AG04450 (cell line): ENCODE results near the gene TAS1R2. TPM values are rescaled to one million over a fixed set of nuclear protein-coding genes. Genes with fewer than 3 reads are reported as not detected.

Experiments used
- CTCF ChIA-PET: fragments of 300-600, 350-600 bp; formaldehyde crosslinking; extraction: SDS; loops from one replicate; lab custom pipeline; 2022; ENCODE audit warnings: antibody characterized with exemption, inconsistent platforms; lab: Charles Lee
- POLR2A ChIA-PET: fragments of 350-600 bp; formaldehyde crosslinking; extraction: SDS; loops from one replicate; lab custom pipeline; 2021; ENCODE audit warnings: antibody characterized with exemption, inconsistent platforms; lab: Yijun Ruan, JAX
- DNase-seq: peaks from one replicate; pipeline ENCODE4 v3.0.0-alpha.2; 2011; ENCODE audit warnings: low read depth, low spot score
- H3K27ac ChIP-seq: one replicate; pipeline ENCODE4 v1.5.1; 2012; ENCODE audit warnings: low read depth, low read length, control low read depth
- H3K27me3 ChIP-seq: one replicate; pipeline ENCODE4 v1.6.0; 2012; ENCODE audit warnings: low read length; ENCODE audit not compliant: control insufficient read depth, insufficient read depth
- H3K4me3 ChIP-seq: 2 replicates; pipeline ENCODE4 v1.5.1; 2011; ENCODE audit warnings: mild to moderate bottlenecking, low read depth, low read length, control low read depth
- H3K9me3 ChIP-seq: 2 replicates; pipeline ENCODE4 v1.5.1; 2012; ENCODE audit warnings: low read length; ENCODE audit not compliant: control insufficient read depth, insufficient read depth
- CTCF ChIP-seq: IDR thresholded peaks from 2 replicates; pipeline ENCODE4 v1.5.1; 2011; ENCODE audit warnings: low read depth, low read length, control low read depth, inconsistent platforms
- polyA plus RNA-seq: library from polyadenylated mRNA; depleted of rRNA; stranded (reverse); fragments of >200 nt; gene quantifications from 2 replicates; pipeline ENCODE4 v1.2.3, GENCODE V29; 2011

The TAS1R2 gene
- polyA plus RNA-seq, 1 experiment, result not detected

DNA sequence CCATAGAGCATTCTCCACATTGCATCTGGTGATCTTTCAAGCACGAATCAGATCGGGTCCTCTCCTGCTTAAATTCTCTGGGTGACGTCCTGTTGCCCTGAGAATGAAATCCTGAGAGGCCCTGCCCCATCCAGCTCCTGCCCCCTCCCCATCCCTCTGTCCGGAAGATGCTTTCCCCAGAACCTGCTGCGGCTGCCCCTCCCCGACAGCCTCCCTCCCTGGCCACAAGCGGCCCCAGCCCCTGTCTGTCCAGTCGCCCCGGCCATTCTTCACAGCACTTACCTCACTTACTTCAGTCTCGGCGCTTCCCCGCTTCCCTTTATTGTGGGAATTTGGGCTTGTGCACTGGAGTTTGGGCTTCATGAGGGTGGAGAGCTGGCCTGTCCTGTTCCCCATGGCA lies 40.3 kb downstream of the TAS1R2 start:
- no peak overlapping the region for H3K27ac ChIP-seq
- no peak overlapping the region for H3K4me3 ChIP-seq
- no peak for DNase-seq
- ChIA-PET POLR2A (no interaction called here), CTCF (interaction anchor here (0.7 to 7.1 kb wide), 2 partner anchors 215 to 222 kb away, joined by 3 to 43 read pairs; no protein-coding TSS in a partner anchor)
- H3K27me3 ChIP-seq, result peaks cover 6% of the 10 kb centered on the region
- TF ChIP-seq CTCF, result no peak
- no peaks in the 10 kb centered on the region for H3K9me3 ChIP-seq

GRCh38 chr1:18817795-18818435 lies 41.5 kb downstream of the TAS1R2 start:
- DNase-seq, result no peak
- Histone ChIP-seq H3K4me3 (no peak overlapping the region), H3K9me3 (no peaks in the 10 kb centered on the region), H3K27ac (no peak overlapping the region), H3K27me3 (peaks cover 6% of the 10 kb centered on the region)
- POLR2A ChIA-PET, result no interaction called here
- CTCF ChIA-PET, result interaction anchor here (7.1 kb wide), 1 partner anchor 221 kb away, joined by 43 read pairs; no protein-coding TSS in a partner anchor
- TF ChIP-seq CTCF, result no peak

DNA sequence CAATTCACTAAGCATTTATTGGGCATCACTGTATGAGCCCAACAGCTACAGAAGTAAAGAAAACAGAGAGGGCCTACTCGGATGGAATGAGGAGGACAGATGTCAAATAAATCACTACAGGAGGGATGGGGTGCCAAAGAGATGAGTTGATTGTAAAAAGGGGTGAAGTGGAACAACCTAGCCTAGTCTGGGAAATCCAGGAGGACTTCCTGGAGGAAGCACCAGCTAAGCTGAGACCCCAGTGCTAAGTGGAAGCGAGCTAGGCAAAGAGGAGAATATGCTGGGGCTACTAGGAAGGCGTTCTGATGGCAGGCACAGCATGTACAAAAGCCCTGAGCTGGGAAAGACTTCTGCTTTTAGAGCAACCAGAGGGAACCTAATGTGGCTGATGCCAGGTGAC lies 42.1 kb downstream of the TAS1R2 start:
- DNase-seq, result no peak
- POLR2A ChIA-PET, result no interaction called here
- H3K27ac ChIP-seq, result no peak overlapping the region
- no peak for TF ChIP-seq CTCF
- H3K27me3 ChIP-seq, result peaks cover 6% of the 10 kb centered on the region
- no peaks in the 10 kb centered on the region for H3K9me3 ChIP-seq
- H3K4me3 ChIP-seq, result no peak overlapping the region
- CTCF ChIA-PET, result interaction anchor here (7.1 kb wide), 1 partner anchor 220 kb away, joined by 43 read pairs; no protein-coding TSS in a partner anchor

DNA sequence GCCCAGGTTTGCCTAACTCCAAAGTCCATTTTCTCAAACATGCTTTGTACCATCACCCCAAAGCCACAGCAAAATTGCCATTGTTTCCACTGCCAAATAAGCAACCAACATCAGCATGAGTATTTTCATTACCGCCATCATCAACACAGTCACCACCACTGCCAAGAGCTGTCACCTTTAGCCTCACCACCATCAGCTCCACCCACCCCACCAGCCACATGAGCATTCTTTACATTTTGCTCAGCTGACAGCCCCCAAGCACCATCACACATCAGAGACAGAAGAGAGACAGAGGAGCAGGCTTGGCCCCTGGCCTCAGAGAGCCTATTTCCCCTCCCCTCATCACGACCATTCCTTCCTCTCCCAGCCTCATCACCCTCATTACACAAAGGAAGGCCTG lies 42.7 kb downstream of the TAS1R2 start:
- Histone ChIP-seq H3K4me3 (no peak overlapping the region), H3K9me3 (no peaks in the 10 kb centered on the region), H3K27me3 (peaks cover 6% of the 10 kb centered on the region), H3K27ac (no peak overlapping the region)
- no peak for DNase-seq
- ChIA-PET CTCF (interaction anchor here (7.1 kb wide), 1 partner anchor 220 kb away, joined by 43 read pairs; no protein-coding TSS in a partner anchor), POLR2A (no interaction called here)
- TF ChIP-seq CTCF, result no peak

DNA sequence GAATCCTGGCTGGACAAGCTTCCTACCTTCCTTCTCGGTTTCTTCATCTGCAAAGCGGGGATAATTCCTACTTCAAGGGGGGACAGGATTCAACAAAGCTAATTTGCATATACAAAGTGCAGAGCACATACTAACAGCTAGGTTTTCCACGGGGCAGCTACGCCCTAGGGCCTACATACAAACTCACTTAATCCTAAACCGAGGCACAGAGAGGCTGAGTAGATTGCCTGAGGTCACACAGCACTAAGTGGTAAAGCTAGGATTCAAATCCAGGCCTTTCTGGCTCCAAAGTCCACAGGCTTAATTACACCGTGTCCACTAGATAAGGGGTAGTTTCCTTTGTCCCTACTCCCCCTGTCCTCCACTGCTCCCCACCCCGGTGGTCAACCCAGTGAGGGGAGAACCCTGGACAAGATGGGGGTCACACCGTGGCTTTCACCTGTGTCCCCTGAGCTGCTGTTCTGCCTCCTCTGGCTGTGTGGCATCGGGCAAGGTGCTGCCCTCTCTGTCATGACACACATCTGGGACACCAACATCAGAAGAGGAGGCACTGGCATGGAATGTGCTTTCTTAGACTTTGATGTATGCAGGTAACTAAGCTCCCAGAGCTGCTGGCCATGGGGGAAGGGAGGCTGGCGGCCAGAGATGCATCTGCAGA lies 44.5 kb downstream of the TAS1R2 start:
- Histone ChIP-seq H3K27me3 (peaks cover 8% of the 10 kb centered on the region), H3K4me3 (no peak overlapping the region), H3K9me3 (no peaks in the 10 kb centered on the region), H3K27ac (no peak overlapping the region)
- no peak for DNase-seq
- no peak for TF ChIP-seq CTCF
- ChIA-PET POLR2A (no interaction called here), CTCF (interaction anchor here (7.1 kb wide), 1 partner anchor 218 kb away, joined by 43 read pairs; no protein-coding TSS in a partner anchor)
